DLD1 (cell line): ENCODE results near the gene GP9.
"Not testable (repeated sequence)": the region's sequence is repeated elsewhere in the genome, so short reads cannot be mapped to it uniquely, and the experiment has no call there.

ENCODE experiments used
- in situ Hi-C: cut with HindIII; loops from 2 replicates; pipeline ENCODE4 v1.10.0; 2017; ENCODE audit warnings: low sequenced_read_pairs

GP9 gene

DNA sequence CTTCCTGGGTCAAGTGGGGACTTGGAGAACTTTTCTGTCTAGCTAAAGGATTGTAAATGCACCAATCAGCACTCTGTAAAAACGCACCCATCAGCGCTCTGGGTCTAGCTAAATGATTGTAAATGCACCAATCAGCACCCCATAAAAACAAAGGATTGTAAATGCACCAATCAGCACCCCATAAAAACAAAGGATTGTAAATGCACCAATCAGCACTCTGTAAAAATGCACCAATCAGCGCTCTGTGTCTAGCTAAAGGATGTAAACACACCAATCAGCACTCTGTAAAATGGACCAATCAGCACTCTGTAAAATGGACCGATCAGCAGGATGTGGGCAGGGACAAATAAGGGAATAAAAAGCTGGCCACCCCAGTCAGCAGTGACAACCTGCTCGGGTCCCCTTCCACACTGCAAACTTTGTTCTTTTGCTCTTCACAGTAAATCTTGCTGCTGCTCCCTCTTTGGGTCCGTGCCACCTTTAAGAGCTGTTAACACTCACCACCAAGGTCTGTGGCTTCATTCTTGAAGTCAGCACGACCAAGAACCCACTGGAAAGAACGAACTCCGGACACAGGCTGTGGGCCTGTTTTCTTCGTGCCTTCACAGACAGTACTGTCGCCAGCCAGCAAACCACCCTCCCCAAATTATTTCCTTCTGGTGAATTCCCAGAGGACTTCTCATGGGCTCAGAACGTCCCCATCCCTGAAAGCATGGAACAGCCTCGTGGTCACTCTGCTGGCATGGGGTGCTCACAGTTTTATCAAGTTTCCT lies 8.9 kb downstream of the GP9 start:
- in situ Hi-C loops: loop anchor here (5.0 kb wide), 1 partner anchor 48 kb away; no protein-coding TSS in a partner anchor

DNA sequence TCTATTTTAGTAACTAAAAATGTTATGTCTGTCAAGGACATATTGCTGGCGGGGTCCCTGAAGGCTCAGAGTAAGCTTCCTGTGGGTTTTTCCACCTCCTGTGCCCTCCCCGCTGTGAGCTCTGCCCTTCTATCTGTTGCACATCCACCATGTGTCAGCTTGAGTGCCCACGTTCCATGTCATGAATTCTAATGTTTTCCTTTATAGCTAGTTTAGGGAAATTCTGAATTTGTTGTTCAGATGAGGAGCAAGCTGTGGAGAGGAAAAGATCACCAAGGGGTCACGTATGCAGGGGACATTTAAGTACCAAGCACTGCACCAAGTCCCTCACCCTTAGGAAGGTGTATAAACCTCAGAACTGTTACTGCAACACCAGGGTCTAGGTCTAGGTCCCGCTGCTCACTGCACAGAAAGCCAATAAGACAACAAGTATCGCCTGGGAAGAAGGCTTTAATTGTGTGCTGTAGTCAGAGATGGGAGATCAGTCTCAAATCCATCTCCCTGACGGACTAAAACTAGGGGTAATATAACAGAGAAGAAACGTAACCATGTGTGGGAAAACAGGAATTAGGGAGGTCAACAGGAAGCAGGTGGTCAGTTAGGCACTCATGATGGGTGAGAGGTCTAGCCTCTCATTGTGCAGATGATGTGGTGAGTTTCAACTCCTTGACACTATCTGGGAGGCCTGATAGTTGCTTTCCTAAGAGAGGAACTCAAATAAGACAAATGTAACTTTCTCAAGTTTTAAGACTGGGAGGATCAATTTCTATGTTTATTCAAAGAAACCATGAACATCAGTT lies 9.7 kb downstream of the GP9 start:
- in situ Hi-C loops: loop anchor here (5.0 kb wide), 1 partner anchor 47 kb away; no protein-coding TSS in a partner anchor

DNA sequence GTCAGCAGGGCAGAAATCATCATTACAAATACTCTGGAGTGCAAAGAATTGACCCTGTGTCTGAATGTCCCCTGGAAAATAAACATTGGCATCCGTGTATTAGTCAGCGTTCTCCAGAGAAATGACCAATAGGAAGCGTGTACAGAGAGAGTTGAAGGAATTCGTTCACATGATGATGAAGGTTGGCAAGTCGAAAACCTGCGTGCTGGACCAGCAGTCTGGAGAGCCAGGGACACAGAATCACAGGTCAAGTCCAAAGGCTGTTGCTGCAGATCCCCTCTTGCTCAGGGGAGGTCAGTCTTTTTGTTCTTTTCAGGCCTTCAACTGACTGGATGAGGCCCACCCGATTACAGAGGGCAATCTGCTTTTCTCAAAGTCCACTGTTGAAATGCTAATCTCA lies 16.6 kb downstream of the GP9 start:
- in situ Hi-C loops: no loop called here

GRCh38 chr3:129078510-129078909 lies 17.9 kb downstream of the GP9 start:
- in situ Hi-C loops: no loop called here

- in situ Hi-C loops: no loop called here
Observed at GRCh38 chr3:129081503-129081902, 20.9 kb downstream of the GP9 start.

DNA sequence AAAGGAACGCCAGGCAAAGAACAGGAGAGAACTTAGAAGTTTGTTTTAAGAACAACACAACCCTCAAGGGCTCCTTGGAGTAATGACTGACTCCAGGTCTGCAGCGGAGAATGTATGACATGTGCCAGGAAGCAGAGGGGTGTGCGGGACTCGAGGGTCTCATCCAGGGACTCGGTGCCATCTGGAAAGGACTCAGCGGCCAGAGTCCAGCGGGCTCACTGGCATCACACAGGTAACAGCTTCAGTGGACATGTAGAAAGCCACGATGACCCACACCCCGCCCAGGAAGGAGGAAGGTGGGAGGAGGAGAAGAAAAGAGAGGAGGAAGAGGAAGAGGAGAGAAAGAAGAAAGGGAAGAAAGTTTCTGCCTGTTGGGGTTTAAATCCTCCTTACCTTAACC lies 21.4 kb downstream of the GP9 start:
- in situ Hi-C loops: no loop called here

DNA sequence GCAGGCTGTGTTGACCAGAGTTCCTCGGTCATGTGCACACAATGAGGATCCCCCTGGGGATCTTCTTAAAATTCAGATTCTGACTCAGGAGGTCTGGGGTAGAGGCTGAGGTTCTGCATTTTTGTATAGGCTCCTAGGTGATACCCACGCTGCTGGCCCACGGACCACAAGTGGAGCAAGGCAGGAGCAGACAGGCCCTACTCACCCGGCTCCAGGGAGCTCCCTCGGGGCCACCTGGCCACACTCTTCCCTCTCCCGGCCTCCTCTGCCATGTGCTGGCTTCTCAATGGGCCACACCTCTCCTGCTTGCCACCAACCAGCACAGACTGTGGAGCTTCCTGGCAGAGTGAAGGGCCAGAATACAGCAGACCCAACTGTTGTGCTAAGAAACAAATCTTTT lies 23.9 kb downstream of the GP9 start:
- in situ Hi-C loops: no loop called here

GRCh38 chr3:129085165-129085715 lies 24.7 kb downstream of the GP9 start:
- in situ Hi-C loops: no loop called here

DNA sequence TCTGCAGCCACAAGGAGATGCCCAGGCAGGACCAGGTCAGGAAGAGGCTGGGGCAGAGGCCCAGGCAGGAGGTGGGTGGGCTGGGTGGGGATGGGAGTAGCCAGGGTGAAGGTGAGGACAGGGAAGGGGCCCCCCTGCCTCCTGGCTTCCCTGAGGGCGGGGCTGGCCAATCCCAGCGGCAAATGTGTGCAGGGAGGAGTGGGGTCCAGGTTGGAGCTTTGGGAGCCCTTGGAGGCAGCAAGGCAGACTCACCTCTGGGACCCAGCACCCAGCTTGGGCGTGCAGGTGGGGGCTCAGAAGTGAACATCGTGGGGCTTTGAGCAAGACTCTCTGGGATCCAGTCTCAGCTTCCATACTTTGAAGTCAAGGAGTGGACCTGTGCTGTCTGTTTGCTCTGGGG lies 25.2 kb downstream of the GP9 start:
- in situ Hi-C loops: no loop called here

DNA sequence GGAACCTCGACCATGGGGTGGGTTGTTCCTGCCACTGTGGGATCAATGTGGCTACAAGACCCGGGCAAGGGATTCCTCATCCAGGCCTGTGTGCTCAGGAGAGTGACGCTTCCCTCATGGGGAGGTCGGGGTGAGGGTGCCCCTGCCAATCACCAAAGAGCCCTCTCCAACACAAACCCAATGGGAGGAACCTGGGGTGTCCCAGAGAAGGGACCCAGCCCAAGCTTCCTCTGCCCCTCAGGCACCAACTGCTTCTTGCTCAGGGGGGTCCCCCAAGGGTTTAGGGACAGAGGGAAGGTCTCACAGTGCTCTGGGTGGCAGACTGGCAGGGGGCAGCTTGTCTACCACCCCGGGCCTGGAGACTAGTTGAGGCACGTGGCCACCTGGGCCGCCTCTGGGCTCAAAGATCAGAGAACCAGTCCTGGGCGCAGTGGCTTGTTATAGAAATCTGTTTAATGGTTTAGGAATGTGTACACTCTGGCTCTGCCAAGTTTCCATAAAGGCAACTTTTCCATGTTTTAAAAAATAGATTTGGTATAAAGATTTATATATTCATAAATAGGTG lies 26.6 kb downstream of the GP9 start:
- in situ Hi-C loops: no loop called here

DNA sequence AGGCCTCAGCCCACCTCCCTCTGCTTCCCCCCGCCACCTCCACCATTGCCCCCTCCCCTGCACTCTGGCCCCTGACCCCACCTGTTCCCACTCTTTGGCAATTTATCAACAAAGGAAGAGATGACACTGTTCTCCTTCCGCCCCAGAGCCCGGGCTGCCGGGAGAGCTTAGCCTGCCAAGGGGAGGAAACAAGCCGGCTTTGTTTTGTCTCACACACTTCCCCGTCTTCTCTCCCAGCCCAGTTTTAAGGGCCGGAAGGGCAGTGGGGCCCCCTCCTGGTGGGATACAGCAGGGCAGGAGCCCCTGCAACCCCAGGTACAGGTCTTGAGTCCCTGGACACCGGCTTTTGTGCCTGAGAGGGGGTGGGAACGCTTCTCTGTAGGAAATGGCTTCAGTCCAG lies 27.3 kb downstream of the GP9 start:
- in situ Hi-C loops: not testable (repeated sequence)

DNA sequence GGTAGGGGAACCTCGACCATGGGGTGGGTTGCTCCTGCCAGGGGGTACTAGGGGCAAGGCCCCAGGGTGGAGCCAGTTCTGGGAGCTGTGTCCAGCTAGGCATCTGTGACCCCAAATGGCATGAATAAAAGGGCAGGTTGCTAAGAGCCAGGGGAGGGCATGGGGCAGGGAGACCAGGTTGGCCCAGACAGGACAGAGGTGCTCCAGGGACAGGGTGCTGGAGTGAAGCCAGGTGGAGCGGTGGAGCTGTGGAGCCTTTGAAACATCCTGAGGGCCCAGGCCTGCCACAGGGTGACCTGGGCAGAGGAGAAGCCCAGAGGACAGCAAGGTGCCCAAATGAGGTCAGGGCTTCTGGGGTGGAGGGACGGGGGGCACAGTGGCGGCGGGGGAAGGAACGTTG lies 27.7 kb downstream of the GP9 start:
- in situ Hi-C loops: not testable (repeated sequence)

DNA sequence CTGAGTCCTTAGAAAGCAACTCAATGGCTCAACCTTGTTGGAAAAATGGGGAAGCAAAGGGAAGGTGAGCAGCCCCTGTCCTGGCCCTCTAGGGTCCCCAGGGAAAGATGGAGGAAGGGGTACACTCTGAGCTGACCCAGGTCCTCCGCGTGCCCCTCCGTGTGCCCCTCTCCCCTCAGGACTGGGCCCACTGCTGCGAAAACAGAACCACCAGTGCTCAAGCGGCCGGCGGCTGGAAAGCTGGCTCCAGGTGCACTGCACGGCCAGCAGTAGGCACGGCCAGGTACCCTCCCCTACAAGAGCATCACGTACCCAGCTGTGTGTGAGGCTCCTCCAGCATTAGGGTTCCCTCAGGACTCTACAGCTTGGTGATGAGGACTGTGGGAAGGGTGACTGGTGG lies 34.7 kb downstream of the GP9 start:
- in situ Hi-C loops: no loop called here

GRCh38 chr3:129100274-129100673 lies 39.7 kb downstream of the GP9 start:
- in situ Hi-C loops: no loop called here

DNA sequence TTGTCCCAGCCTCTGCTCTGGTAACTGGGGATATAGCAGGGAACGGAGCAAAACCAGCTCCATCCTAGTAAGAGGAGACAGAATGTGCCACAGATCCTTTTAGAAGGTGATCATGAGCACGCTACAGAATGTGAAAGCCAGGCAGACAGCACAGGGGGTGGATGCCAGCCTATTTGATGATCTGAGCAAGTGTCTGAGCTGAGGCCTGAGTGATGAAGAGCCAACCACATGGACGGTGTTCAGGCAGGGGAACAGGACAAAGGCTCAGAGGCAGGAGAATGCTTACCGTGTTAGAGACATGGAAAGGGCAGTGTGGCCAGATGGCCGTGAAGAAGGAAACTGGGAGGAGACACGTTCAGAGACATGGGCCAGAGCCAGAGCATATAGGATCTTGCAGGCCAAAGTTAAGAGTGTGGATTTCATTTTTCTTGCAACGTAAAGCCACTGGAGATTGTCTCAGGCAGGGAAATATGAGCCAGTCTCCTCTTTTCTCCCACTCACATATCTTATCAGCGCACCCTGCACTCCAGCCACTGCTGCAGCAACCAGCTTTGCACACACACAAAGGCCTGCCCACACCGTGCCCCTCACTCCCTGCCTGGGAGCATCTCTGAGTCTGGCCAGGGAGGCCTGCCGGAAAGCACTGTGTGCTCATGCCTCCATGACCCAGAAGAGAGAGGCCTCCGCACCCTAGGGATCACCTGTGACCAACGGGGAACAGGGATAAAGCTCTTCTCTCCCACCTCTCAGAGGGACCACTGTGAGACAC lies 41.0 kb downstream of the GP9 start:
- in situ Hi-C loops: no loop called here

- in situ Hi-C loops: no loop called here
Observed at GRCh38 chr3:129103296-129103695, 42.7 kb downstream of the GP9 start.

GRCh38 chr3:129104051-129104450 lies 43.5 kb downstream of the GP9 start:
- in situ Hi-C loops: no loop called here

DNA sequence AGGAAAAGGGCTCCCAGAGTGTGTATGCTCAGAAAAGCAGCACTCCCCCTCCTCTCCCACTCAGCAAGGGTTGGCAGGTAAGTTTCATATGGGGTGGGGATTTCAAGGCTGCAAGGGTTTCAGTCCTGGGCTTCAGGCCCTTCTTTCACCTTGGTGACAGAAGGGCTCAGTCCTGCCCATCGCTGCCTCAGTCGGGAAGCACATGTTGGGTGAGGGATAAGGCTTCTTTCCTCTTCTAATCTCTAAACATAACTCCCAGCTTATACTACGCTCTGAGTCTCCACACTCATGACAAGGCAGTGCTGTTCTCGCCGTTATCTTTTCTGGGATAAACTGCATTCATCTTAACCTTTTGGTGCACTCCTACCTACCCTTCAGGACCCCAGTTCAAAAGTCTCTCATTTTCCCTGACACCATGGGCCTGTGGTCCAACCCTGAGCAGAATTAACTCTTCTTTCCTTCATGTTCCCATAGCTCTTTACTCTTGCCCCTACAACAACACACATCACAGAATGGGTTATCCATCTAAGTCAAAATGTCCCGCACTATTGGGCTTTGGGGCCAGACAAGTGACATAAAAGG lies 44.0 kb downstream of the GP9 start:
- in situ Hi-C loops: no loop called here

- in situ Hi-C loops: no loop called here
Observed at GRCh38 chr3:129105862-129106261, 45.3 kb downstream of the GP9 start.

- in situ Hi-C loops: no loop called here
Observed at GRCh38 chr3:129106320-129106719, 45.7 kb downstream of the GP9 start.
